K562 (cell line): ENCODE data around the gene PAN3. TPM values are rescaled to one million over a fixed set of nuclear protein-coding genes. Genes with fewer than 3 reads are reported as not detected.

Experiments used
- ATAC-seq: fragments of 200-7000 bp; cut with Tn5 transposase; 3 replicates; pipeline ENCODE4 v1.9.1; 2020; ENCODE audit warnings: moderate library complexity
- BruUV-seq: library from RNA; stranded (reverse); fragments of 400-500 nt; replicated peaks from 2 replicates; lab custom pipeline; 2021; lab: Mats Ljungman, UMichigan
- CTCF ChIA-PET: fragments of 300-600 bp; formaldehyde crosslinking; extraction: SDS; loops from one replicate; lab custom pipeline; 2021; ENCODE audit warnings: low intra/inter-chr PET ratio; lab: Yijun Ruan, JAX
- POLR2A ChIA-PET: fragments of 300-600, 350-650 bp; sonication (Branson Sonifier 250); formaldehyde crosslinking; extraction: SDS; loops from one replicate; lab custom pipeline; 2021; ENCODE audit warnings: antibody characterized with exemption, inconsistent platforms; lab: Yijun Ruan, JAX
- DNase-seq, 4 experiments: peaks; one replicate each; pipeline versions ENCODE4 v3.0.0 to v3.0.0-alpha.2; 2011 to 2018; ENCODE audit warnings: low spot score in 3 of 4, mixed read lengths in 3 of 4; ENCODE audit errors: extremely low read depth in 1 of 4
- FAIRE-seq: peaks from 2 replicates; lab custom pipeline; 2011; peaks lifted over from hg19 to GRCh38; lab: Jason Lieb, UNC
- H2AFZ ChIP-seq: 2 replicates; pipeline ENCODE4 v1.6.0; 2011; ENCODE audit warnings: low read depth, low read length, control low read depth, inconsistent platforms
- H3K27ac ChIP-seq: fragments of 200-600 bp; 3 replicates; pipeline ENCODE4 v1.8.0; 2011; ENCODE audit warnings: low read depth, mild to moderate bottlenecking, control low read depth, inconsistent platforms, low read length, moderate library complexity, mixed read lengths; ENCODE audit errors: extremely low read depth
- H3K27me3 ChIP-seq, 2 experiments: fragments of 300-600 bp in 1 of 2; 2 replicates in 1 of 2; 3 replicates in 1 of 2; pipeline versions ENCODE4 v1.6.0 to v1.8.0; 2011; ENCODE audit warnings: inconsistent platforms in 2 of 2, low read length in 2 of 2, mild to moderate bottlenecking in 1 of 2, mixed read lengths in 1 of 2, moderate library complexity in 1 of 2; ENCODE audit not compliant: control insufficient read depth in 2 of 2, insufficient read depth in 2 of 2
- H3K36me3 ChIP-seq: fragments of 300-600 bp; 3 replicates; pipeline ENCODE4 v1.8.0; 2011; ENCODE audit warnings: mild to moderate bottlenecking, low read length, inconsistent platforms; ENCODE audit not compliant: control insufficient read depth, insufficient read depth
- H3K4me1 ChIP-seq, 2 experiments: fragments of 200-600 bp in 1 of 2; replicated peaks in 1 of 2; 2 replicates in 1 of 2; 3 replicates in 1 of 2; pipeline versions ENCODE4 v1.5.1 to v1.8.0; 2011; ENCODE audit warnings: inconsistent platforms in 2 of 2, low read length in 2 of 2, mild to moderate bottlenecking in 1 of 2, mixed read lengths in 1 of 2, moderate library complexity in 1 of 2; ENCODE audit not compliant: control insufficient read depth in 2 of 2, insufficient read depth in 2 of 2
- H3K4me2 ChIP-seq: 2 replicates; pipeline ENCODE4 v1.6.1; 2011; ENCODE audit warnings: low read length, control low read depth, inconsistent platforms, mixed read lengths; ENCODE audit not compliant: insufficient read depth
- H3K4me3 ChIP-seq: fragments of 200-600 bp; sonication (generic), shearing (Covaris generic); 2 replicates; pipeline ENCODE4 v1.5.1; 2016; ENCODE audit warnings: control low read depth, inconsistent platforms
- H3K79me2 ChIP-seq: fragments of 200-600 bp; 3 replicates; pipeline ENCODE4 v1.8.0; 2011; ENCODE audit warnings: low read length, inconsistent platforms; ENCODE audit not compliant: control insufficient read depth, insufficient read depth
- H3K9ac ChIP-seq, 2 experiments: 2 replicates each; pipeline versions ENCODE4 v1.6.0 to v1.6.1; 2011; ENCODE audit warnings: low read depth in 2 of 2, low read length in 2 of 2, control low read depth in 1 of 2, inconsistent platforms in 1 of 2, mild to moderate bottlenecking in 1 of 2, mixed read lengths in 1 of 2; ENCODE audit not compliant: insufficient read depth in 1 of 2
- H3K9me1 ChIP-seq: one replicate; pipeline ENCODE4 v1.6.0; 2011; ENCODE audit warnings: inconsistent platforms, mild to moderate bottlenecking, low read length, moderate library complexity; ENCODE audit not compliant: control insufficient read depth, insufficient read depth
- H3K9me3 ChIP-seq: replicated peaks from 2 replicates; pipeline ENCODE4 v1.5.1; 2011; ENCODE audit warnings: low read depth, low read length, inconsistent platforms; ENCODE audit not compliant: control insufficient read depth, insufficient read depth
- H4K20me1 ChIP-seq: replicated peaks from 2 replicates; pipeline ENCODE4 v1.6.1; 2011; ENCODE audit warnings: low read length, inconsistent platforms, mixed read lengths; ENCODE audit not compliant: control insufficient read depth, insufficient read depth
- ATF3 ChIP-seq, 2 experiments: fragments of 450-650 bp in 1 of 2; sonication (generic) in 1 of 2; formaldehyde crosslinking in 1 of 2; IDR thresholded peaks in 1 of 2; conservative IDR thresholded peaks in 1 of 2; 2 replicates each; pipeline versions ENCODE4 v1.6.1 to v1.8.1; 2016 to 2023; ENCODE audit warnings: mild to moderate bottlenecking in 2 of 2, moderate library complexity in 2 of 2, inconsistent platforms in 1 of 2, missing genetic modification reagents in 1 of 2
- CHD4 ChIP-seq: fragments of 200-600 bp; sonication (generic); IDR thresholded peaks from 3 replicates; pipeline ENCODE4 v1.6.1; 2012; ENCODE audit warnings: low read depth, mild to moderate bottlenecking, mixed read lengths, low read length, inconsistent platforms; ENCODE audit not compliant: insufficient read depth, insufficient replicate concordance, poor library complexity, severe bottlenecking
- ESRRB ChIP-seq: fragments of 250-450 bp; sonication (Bioruptor Pico); IDR thresholded peaks from 2 replicates; pipeline ENCODE4 v1.5.0; 2020; ENCODE audit warnings: mild to moderate bottlenecking, moderate library complexity, borderline replicate concordance
- ETV5 ChIP-seq: sonication (generic); formaldehyde crosslinking; IDR thresholded peaks from 2 replicates; pipeline ENCODE4 v1.4.0; 2020; ENCODE audit warnings: low read depth, mild to moderate bottlenecking, missing genetic modification reagents
- HOXB6 ChIP-seq: fragments of 250-450 bp; sonication (Bioruptor Pico); IDR thresholded peaks from 2 replicates; pipeline ENCODE4 v1.5.1; 2022; ENCODE audit warnings: mild to moderate bottlenecking, borderline replicate concordance
- PML ChIP-seq: IDR thresholded peaks from 2 replicates; pipeline ENCODE4 v1.6.1; 2012; ENCODE audit warnings: low read length, inconsistent platforms
- PTTG1 ChIP-seq: fragments of 450-650 bp; IDR thresholded peaks from 2 replicates; pipeline ENCODE4 v1.6.1; 2016; ENCODE audit warnings: low read depth, mild to moderate bottlenecking, missing genetic modification characterization, missing compliant biosample characterization
- RAD51 ChIP-seq: fragments of 450-650 bp; IDR thresholded peaks from 2 replicates; pipeline ENCODE4 v1.7.1; 2016; ENCODE audit warnings: low read depth, mild to moderate bottlenecking, borderline replicate concordance
- RBM34 ChIP-seq: fragments of 200-400 bp; formaldehyde crosslinking; IDR thresholded peaks from 2 replicates; pipeline ENCODE4 v1.6.1; 2018; ENCODE audit warnings: low read length, borderline replicate concordance; ENCODE audit not compliant: insufficient read depth
- STAG1 ChIP-seq: sonication (generic); formaldehyde crosslinking; IDR thresholded peaks from 2 replicates; pipeline ENCODE4 v1.5.0; 2020; ENCODE audit warnings: missing genetic modification reagents, borderline replicate concordance
- TAF9B ChIP-seq: fragments of 450-650 bp; IDR thresholded peaks from 2 replicates; pipeline ENCODE4 v1.6.1; 2018; ENCODE audit warnings: mild to moderate bottlenecking; ENCODE audit not compliant: partially characterized antibody
- TCF15 ChIP-seq: fragments of 250-450 bp; sonication (Bioruptor Pico); IDR thresholded peaks from 2 replicates; pipeline ENCODE4 v1.8.0; 2022; ENCODE audit warnings: moderate library complexity, mild to moderate bottlenecking, inconsistent platforms
- ZBED1 ChIP-seq: IDR thresholded peaks from 2 replicates; pipeline ENCODE4 v1.6.1; 2014
- ZFX ChIP-seq: sonication (generic); formaldehyde crosslinking; IDR thresholded peaks from 2 replicates; pipeline ENCODE4 v1.8.0; 2022; ENCODE audit warnings: mild to moderate bottlenecking, missing genetic modification reagents, moderate library complexity
- ZNF232 ChIP-seq: sonication (generic); formaldehyde crosslinking; IDR thresholded peaks from 2 replicates; pipeline ENCODE4 v1.8.0; 2022; ENCODE audit warnings: mild to moderate bottlenecking, missing genetic modification reagents
- ZNF316 ChIP-seq: fragments of 450-650 bp; IDR thresholded peaks from 2 replicates; pipeline ENCODE4 v1.6.1; 2016
- ZNF507 ChIP-seq: conservative IDR thresholded peaks from 2 replicates; pipeline ENCODE4 v1.6.1; 2017; ENCODE audit warnings: missing genetic modification characterization, missing compliant biosample characterization
- whole genome bisulfite sequencing: fragments of 100-300 bp; shearing (Covaris generic); methylation state at CpG from one replicate; pipeline ENCODE4 v1.1.6; 2016; ENCODE audit warnings: low coverage, mixed read lengths; ENCODE audit not compliant: insufficient coverage; ENCODE audit errors: missing lambda C conversion rate; 5-methylcytosine and 5-hydroxymethylcytosine counted together
- in situ Hi-C: fragments of 300-500 bp; cut with MboI; formaldehyde crosslinking; loops from 4 replicates; pipeline ENCODE4 v1.15.0; 2018; ENCODE audit warnings: inconsistent platforms, mixed read lengths
- intact Hi-C: fragments of 100-400 bp; cut with micrococcal nuclease; formaldehyde crosslinking; loops from 2 replicates; pipeline ENCODE4 v1.14.2; 2022
- polyA plus RNA-seq, 8 experiments: library from polyadenylated mRNA; depleted of rRNA in 4 of 8; stranded (reverse) in 5 of 8; unstranded in 3 of 8; fragments of >200 nt; fragmentation: Nextera tagmentation in 2 of 8; fragmentation: Illumina TruSeq in 1 of 8; extraction: Ambion mirVana in 2 of 8; extraction: Trizol in 1 of 8; gene quantifications; 2 replicates each; pipeline versions ENCODE4 v1.2.1 to v1.2.3, GENCODE V29; 2011 to 2014; ENCODE audit warnings: inconsistent platforms in 1 of 8, missing spikeins in 1 of 8
- total RNA-seq, 7 experiments: library from RNA; depleted of rRNA in 6 of 7; stranded (reverse); fragments of >200 nt in 6 of 7; fragmentation: Illumina TruSeq in 2 of 7; extraction: Trizol in 2 of 7; gene quantifications; 2 replicates each; pipeline versions ENCODE4 v1.2.1 to v1.2.3, GENCODE V29; 2011 to 2021; ENCODE audit warnings: low replicate concordance in 1 of 7
- TF ChIP-seq, protein P1 (sequence below): fragments of 450-650 bp; IDR thresholded peaks from 2 replicates; pipeline ENCODE4 v1.6.1; 2016; ENCODE audit warnings: low read depth, mild to moderate bottlenecking, moderate library complexity
- TF ChIP-seq, protein P2 (sequence below): fragments of 250-450 bp; sonication (Bioruptor Pico); IDR thresholded peaks from 2 replicates; pipeline ENCODE4 v1.5.1; 2021; ENCODE audit warnings: mild to moderate bottlenecking

PAN3 gene
- total and polyA plus RNA-seq, 9 of the 15 experiments (the other 6 are each of a cell fraction or from before 2014, with no cell fraction given): 7.2 to 19.9 (median 11.6) TPM

DNA sequence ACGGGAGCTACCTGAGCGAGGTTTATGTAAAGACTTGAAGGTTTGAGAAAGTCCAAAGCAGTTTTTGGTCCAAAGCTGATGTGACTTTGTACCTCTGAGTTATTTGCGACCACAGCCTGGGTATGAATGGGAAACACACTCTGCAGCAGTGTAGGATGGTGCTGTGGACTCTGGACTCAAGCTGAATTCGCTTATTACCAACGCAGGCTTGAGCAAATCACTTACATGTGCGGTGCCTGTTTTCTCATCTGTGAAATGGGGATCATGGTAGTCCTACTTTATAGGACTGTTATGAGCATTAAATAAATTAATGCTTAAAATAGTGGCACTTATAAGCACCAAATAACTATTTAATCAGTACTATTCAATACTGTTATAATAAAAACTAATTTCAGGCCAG, 176.5 kb downstream of the PAN3 start:
- Histone ChIP-seq H3K4me3 (no peak overlapping the region), H3K4me2 (no peak overlapping the region), H3K9me1 (no peaks in the 10 kb centered on the region), H3K9ac (no peak overlapping the region), H3K4me1 (peaks cover 0 to 4% of the 10 kb centered on the region in 2 experiments; a peak in 1 of 5 replicates), H3K9me3 (no peaks in the 10 kb centered on the region), H3K36me3 (no peaks in the 10 kb centered on the region), H3K27me3 (no peaks in the 10 kb centered on the region), H2AFZ (no peak overlapping the region), H4K20me1 (no peaks in the 10 kb centered on the region), H3K79me2 (no peaks in the 10 kb centered on the region), H3K27ac (no peak overlapping the region)
- TF ChIP-seq RBM34: no peak
- no peak for TF ChIP-seq ATF3 (IDR thresholded peaks at IDR 0.05)
- TF ChIP-seq ATF3 (CRISPR knock-in tag; conservative IDR thresholded peaks at IDR 0.05): no peak
- no peak for TF ChIP-seq ESRRB
- no peak for TF ChIP-seq PTTG1
- no peak for TF ChIP-seq ZNF316
- TF ChIP-seq HOXB6: no peak
- no peak for TF ChIP-seq ZNF507 (tag)
- no peak for TF ChIP-seq PML
- TF ChIP-seq CHD4: no peak
- TF ChIP-seq ZFX (CRISPR knock-in tag): no peak
- no peak for TF ChIP-seq ZBED1
- no peak for TF ChIP-seq RAD51
- no peak for TF ChIP-seq ETV5
- TF ChIP-seq, protein P1, sequence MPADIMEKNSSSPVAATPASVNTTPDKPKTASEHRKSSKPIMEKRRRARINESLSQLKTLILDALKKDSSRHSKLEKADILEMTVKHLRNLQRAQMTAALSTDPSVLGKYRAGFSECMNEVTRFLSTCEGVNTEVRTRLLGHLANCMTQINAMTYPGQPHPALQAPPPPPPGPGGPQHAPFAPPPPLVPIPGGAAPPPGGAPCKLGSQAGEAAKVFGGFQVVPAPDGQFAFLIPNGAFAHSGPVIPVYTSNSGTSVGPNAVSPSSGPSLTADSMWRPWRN: no peak
- no peak for TF ChIP-seq TCF15
- no peak for TF ChIP-seq ZNF232
- no peak for TF ChIP-seq TAF9B
- no peak for TF ChIP-seq STAG1 (CRISPR knock-in tag)
- TF ChIP-seq, protein P2, sequence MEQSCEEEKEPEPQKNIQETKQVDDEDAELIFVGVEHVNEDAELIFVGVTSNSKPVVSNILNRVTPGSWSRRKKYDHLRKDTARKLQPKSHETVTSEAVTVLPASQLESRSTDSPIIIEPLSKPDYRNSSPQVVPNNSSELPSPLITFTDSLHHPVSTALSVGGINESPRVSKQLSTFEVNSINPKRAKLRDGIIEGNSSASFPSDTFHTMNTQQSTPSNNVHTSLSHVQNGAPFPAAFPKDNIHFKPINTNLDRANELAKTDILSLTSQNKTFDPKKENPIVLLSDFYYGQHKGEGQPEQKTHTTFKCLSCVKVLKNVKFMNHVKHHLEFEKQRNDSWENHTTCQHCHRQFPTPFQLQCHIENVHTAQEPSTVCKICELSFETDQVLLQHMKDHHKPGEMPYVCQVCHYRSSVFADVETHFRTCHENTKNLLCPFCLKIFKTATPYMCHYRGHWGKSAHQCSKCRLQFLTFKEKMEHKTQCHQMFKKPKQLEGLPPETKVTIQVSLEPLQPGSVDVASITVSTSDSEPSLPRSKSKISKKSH (CRISPR knock-in tag): no peak
- 49% methylated on average over 6 of the region's 6 CpGs for WGBS
- intact Hi-C loops (loop anchor here (10.0 kb wide), 1 partner anchor 260 kb away; no protein-coding TSS in a partner anchor), in situ Hi-C loops (no loop called here)
- DNase-seq (no peak), ATAC-seq (no peak), FAIRE-seq (no peak)
- ChIA-PET CTCF (no interaction called here), POLR2A (no interaction called here)
- no TSS peak for BruUV-seq
